GM13977 (cell line): ENCODE measurements around the gene RBM19.

Source experiments
- DNase-seq: peaks from one replicate; pipeline ENCODE4 v3.0.0; 2012; ENCODE audit warnings: low spot score
- in situ Hi-C: fragments of 300-500 bp; cut with MboI; formaldehyde crosslinking; loops from one replicate; pipeline ENCODE4 v1.12.0; 2022; ENCODE audit warnings: low sequenced_read_pairs, low pct_unique_long_range_greater_than_20kb, mixed read lengths, inconsistent platforms; ENCODE audit not compliant: unreplicated experiment
- TF ChIP-seq, protein P1 (sequence below): IDR thresholded peaks from 2 replicates; pipeline ENCODE4 v1.5.1; 2012; ENCODE audit warnings: mild to moderate bottlenecking, control low read depth; ENCODE audit not compliant: insufficient read depth; ENCODE audit errors: extremely low read depth, missing control alignments

RBM19 gene

DNA sequence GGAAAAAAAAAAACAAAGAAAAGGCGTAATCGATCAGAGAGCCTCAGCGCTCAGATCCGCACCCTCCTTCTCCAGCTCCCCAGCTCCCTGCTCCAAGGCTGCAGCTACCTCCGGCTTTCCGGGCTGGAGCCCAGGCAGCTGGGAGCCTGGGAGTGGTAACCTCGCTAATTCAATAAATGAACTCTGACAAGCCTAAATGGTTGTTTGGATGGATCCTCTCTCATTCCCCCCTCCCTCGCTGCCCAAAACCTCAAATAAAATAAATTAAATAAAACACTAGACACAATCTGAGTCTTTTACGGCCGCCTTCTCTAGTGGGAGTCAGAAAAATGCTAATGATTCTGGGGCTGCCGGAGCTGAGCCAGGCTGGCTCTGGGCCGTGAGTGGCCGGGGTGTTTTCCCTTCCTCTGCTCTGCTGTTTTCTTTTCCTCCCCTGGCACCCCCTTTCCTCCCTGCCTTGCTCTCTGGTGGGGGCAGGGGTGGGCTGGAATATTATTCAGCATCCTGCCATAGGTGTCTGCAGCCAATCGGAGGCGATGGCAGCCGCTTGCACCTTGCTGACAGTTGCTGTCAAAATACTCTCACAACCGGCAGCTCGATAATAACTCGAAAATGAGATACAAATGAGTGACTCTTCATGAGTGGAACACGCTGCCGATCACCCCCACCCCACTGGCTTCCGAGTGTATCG is 76.1 kb downstream of the RBM19 start:
- no peak for DNase-seq
- in situ Hi-C loops: no loop called here
- TF ChIP-seq, protein P1, sequence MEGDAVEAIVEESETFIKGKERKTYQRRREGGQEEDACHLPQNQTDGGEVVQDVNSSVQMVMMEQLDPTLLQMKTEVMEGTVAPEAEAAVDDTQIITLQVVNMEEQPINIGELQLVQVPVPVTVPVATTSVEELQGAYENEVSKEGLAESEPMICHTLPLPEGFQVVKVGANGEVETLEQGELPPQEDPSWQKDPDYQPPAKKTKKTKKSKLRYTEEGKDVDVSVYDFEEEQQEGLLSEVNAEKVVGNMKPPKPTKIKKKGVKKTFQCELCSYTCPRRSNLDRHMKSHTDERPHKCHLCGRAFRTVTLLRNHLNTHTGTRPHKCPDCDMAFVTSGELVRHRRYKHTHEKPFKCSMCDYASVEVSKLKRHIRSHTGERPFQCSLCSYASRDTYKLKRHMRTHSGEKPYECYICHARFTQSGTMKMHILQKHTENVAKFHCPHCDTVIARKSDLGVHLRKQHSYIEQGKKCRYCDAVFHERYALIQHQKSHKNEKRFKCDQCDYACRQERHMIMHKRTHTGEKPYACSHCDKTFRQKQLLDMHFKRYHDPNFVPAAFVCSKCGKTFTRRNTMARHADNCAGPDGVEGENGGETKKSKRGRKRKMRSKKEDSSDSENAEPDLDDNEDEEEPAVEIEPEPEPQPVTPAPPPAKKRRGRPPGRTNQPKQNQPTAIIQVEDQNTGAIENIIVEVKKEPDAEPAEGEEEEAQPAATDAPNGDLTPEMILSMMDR: no peak

DNA sequence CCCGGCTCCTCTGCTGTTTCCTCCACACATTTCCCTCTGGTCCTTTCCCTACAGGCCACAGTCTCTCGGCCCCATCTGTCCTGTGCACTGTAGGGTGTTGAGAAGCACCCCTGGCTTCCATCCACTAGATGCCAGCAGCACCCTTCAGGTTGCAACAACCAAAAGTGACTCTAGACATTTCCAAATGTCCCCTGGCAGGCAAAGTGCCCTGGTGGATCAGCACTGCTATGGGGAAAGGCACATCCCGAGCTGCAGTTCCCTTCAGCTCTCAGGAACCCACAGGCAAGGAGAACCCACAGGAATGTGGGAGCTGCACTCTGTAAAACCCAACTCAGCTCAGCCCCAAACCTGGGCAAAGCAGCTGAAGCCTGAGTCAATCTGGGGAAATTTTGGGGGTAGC is 77.0 kb downstream of the RBM19 start:
- in situ Hi-C loops: no loop called here
- TF ChIP-seq, protein P1: no peak
- no peak for DNase-seq

DNA sequence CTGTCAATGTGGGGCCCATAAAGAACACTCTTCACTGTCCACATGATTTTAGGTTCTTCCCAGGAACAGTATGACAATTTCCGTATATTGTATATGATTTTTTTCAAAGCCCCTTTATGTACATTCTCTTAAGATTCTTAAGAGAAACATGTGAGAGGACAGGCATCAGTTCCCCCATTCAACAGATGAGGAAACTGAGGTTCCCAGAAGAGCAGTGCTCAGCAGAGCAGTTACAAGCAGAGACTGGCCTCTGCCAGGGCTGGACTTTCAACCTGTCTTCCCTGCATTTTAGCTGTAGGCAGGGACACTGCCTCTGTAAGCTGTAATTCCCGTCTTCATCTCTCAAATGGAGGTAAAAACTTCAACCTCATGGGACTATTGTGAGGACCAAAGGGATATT is 77.7 kb downstream of the RBM19 start:
- no peak for DNase-seq
- TF ChIP-seq, protein P1: no peak
- in situ Hi-C loops: no loop called here

GRCh38 chr12:113887906-113888305 is 78.2 kb downstream of the RBM19 start:
- TF ChIP-seq, protein P1: no peak
- DNase-seq: no peak
- in situ Hi-C loops: no loop called here

DNA sequence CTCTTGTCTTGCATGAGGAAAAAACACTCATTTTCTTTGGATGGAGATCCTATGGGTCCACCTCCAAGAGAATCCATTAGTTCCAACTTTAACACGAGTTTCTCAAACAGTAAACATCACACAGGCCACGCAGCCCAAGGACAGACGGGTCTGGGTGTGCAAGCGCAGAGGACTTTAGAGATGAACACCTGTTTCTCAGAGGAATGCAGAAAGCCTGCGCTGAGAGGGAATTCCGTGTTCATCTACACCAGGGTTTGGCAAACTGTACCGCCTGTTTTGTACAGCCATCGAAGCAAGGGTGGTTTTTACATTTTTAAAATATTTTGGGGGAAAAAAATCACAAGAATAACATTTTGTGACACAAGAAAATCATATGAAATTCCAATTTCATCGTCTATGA is 79.4 kb downstream of the RBM19 start:
- in situ Hi-C loops: no loop called here
- no peak for DNase-seq
- TF ChIP-seq, protein P1: no peak

DNA sequence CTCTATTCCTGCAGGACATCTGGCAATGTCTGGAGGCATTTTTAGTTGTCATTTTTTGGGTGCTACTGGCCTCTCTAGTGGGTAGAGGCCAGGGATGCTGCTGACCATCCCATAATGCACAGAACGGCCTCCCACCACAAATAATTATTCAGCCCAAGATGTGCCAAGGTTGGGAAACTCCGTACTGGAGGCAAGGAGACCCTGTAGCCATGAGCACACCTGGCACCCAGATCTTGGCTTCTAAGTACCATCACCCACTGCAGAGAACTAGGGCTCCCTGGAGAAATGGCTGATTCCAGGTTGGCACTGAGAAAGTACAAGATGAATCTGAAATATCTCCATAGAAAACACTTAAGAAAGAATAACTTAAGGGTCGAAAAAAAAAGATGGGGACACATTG is 81.7 kb downstream of the RBM19 start:
- TF ChIP-seq, protein P1: no peak
- in situ Hi-C loops: no loop called here
- no peak for DNase-seq
